Tracheal epithelial cell (primary cell): ENCODE measurements around the gene FARP1. TPM values are rescaled to one million over a fixed set of nuclear protein-coding genes. Genes with fewer than 3 reads are reported as not detected.

Source experiments
- total RNA-seq: library from RNA; depleted of rRNA; stranded (reverse); fragments of >200 nt; gene quantifications from 2 replicates; pipeline ENCODE4 v1.2.1, GENCODE V29; 2014

The FARP1 gene
- 10.4 and 19.5 TPM in 2 replicates for total RNA-seq

DNA sequence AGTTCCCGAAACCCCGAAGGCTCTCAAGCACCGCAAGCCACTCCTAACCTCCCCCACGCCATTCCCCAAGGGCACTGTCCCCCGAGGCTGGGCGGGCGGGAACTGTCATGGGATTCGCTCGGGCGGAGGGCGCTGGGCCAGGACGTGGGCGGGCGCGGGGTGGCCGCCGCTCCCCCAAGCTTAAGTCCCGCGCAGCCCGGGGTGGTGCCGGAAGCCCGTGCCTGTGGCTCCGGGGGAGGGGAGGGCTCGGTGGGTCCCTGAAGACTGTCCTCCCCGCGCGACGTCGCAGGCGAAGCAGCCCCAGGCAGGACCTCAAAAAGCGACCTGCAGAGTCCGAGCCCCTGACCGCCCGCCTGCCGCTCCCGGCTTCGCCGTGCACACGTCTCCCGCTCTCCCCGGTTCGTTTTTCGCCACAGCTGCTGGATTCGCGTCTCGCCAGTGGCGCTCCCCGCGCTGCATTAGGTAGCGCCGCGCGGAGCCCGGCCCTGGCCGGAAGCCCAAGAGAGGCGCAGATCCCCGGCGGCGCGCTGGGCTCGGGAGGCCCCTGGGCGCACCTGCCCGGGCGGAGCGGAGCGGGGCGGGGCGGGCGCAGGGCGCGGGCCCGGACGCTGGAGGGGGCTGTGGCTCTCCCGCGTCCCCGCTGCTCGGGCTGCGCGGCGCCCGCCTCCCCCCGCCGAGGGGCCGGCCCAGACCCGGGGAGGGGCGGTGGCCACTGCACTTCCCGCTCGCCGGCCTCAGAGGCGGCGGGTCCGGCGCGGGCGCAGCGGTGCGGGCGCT lies at the start of gene FARP1:
TSS of gene FARP1 (plus strand) at position 715 of the 777 bp plus-strand sequence. CDS start 70,149 bp downstream, outside the sequence.

GRCh38 chr13:98176777-98177608 lies 34.1 kb downstream of the FARP1 start, which contains the start of gene RNF113B:
Gene RNF113B, minus strand, starts transcription at chr13:98177269. Its CDS starts 33 bp downstream, at chr13:98177236.

Other genes with a start within 250 kb of the FARP1 start
- 152 and 185 TPM in 2 replicates for gene IPO5, start 189.4 kb upstream of the FARP1 start, total RNA-seq
- not detected in 2 replicates for gene RNF113B, start 34.2 kb downstream of the FARP1 start, total RNA-seq